Activated CD4-positive, alpha-beta memory T cell treated with anti-CD3 and anti-CD28 coated beads, Interleukin-2, amount 10 ng/mL, durations not matched to agents 7 days and 5 days (primary cell): ENCODE measurements around the gene ITPR1. TPM values are rescaled to one million over a fixed set of nuclear protein-coding genes. Genes with fewer than 3 reads are reported as not detected.

ENCODE experiments used
- CTCF ChIA-PET: fragments of 350-600 bp; sonication (Branson Sonifier 250); formaldehyde crosslinking; loops from one replicate; lab custom pipeline; 2021; ENCODE audit warnings: antibody characterized with exemption, inconsistent platforms; lab: Charles Lee
- POLR2A ChIA-PET: fragments of 350-600 bp; sonication (Branson Sonifier 250); formaldehyde crosslinking; loops from one replicate; lab custom pipeline; 2021; ENCODE audit warnings: antibody characterized with exemption; lab: Charles Lee
- DNase-seq: peaks from one replicate; pipeline ENCODE4 v3.0.0-alpha.2; 2020
- H3K27ac Mint-ChIP-seq: one replicate; pipeline ENCODE4 v1.8.0; 2021; ENCODE audit warnings: mild to moderate bottlenecking, mixed read lengths
- H3K27me3 Mint-ChIP-seq: one replicate; pipeline ENCODE4 v1.8.0; 2021; ENCODE audit warnings: mixed read lengths
- H3K36me3 Mint-ChIP-seq: one replicate; pipeline ENCODE4 v1.8.0; 2021; ENCODE audit warnings: low read depth, mixed read lengths
- H3K4me1 Mint-ChIP-seq: one replicate; pipeline ENCODE4 v1.8.0; 2021; ENCODE audit warnings: mixed read lengths
- H3K4me3 Mint-ChIP-seq: one replicate; pipeline ENCODE4 v1.8.0; 2021; ENCODE audit warnings: mild to moderate bottlenecking, mixed read lengths
- H3K9me3 Mint-ChIP-seq: one replicate; pipeline ENCODE4 v1.8.0; 2021; ENCODE audit warnings: mixed read lengths
- total RNA-seq, 2 experiments: library from RNA; stranded (reverse); gene quantifications; one replicate each; pipeline ENCODE4 v1.2.3, GENCODE V29; 2021

Gene ITPR1
- total RNA-seq, 2 experiments from 2014 or later: 59.6 to 64.3 TPM

DNA sequence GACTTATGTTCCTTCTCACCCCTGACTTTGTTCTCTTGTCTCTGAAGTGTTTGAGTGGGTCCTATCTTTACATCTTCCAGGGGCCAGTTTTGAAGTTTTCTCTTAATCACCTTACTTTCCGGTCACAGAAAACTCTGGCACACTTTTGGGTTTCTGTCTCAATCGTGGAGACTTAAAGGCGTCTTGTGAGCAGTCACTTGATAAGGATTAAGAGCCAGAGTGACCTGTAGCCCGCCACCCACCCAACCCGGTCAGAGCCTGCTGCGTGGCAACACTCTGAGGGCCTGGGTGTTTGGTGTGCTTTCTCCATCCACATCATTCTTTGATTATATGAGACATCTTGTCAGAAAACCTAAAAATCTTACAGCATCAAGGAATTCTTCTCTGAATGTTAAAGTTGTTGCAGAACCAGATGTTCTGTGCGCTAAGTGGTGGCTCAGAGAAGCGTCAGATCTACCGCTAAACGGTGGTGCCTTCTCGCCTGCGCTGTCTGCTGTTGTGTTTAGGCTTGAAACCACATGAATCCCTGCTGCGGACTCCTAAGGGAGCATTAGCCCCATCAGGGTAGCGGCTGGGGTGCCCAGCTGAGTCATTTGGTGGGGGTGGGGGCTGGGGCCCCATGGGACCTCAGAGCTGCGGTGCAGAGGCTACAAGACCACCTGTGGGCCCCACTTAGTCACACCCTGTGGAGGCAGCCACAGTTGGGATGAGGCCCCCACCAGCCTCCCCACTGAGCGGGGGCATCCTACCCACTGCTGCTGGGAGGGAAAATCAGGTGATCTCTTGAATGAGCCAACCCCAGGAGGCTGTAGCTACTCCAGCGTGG is 327.4 kb downstream of the ITPR1 start:
- DNase-seq: no peak
- H3K9me3 Mint-ChIP-seq: peaks cover 7% of the 10 kb centered on the region
- H3K4me3 Mint-ChIP-seq: no peak overlapping the region
- CTCF ChIA-PET: interaction anchor here (1.9 to 2.3 kb wide), 2 partner anchors 160 to 163 kb away, joined by 13 read pairs; no protein-coding TSS in a partner anchor
- H3K27ac Mint-ChIP-seq: peak overlapping the region; percentile 17
- H3K27me3 Mint-ChIP-seq: no peaks in the 10 kb centered on the region
- peaks cover 57% of the 10 kb centered on the region for H3K4me1 Mint-ChIP-seq
- H3K36me3 Mint-ChIP-seq: peaks cover 83% of the 10 kb centered on the region
- POLR2A ChIA-PET: interaction anchor here (0.7 to 3.3 kb wide), 11 partner anchors 10 to 158 kb away, joined by 3 to 79 read pairs (median 15); partner anchors contain the start of gene BHLHE40

DNA sequence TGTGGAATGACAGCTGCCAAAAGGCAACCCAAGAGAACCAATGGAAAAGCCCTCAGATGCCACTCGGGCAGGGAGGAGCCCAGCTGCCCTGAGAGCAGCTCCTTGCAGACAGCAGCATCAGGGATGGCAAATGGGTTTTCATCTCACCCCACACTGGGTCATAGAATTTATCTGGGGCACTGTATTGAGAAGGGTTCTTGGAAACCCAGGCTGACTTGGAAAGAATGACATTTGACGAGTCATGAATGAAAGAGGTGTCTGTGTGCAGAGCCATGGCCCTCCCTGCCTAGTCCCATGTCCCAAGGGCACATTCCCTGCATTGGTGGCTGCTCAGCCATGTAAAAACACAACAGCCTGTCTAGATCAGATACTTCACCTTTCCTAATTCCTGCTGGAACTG is 328.2 kb downstream of the ITPR1 start:
- peaks cover 7% of the 10 kb centered on the region for H3K9me3 Mint-ChIP-seq
- ChIA-PET CTCF (interaction anchor here (0.8 to 2.3 kb wide), 17 partner anchors 9 to 206 kb away, joined by 3 to 13 read pairs (median 6); partner anchors contain the start of gene BHLHE40), POLR2A (interaction anchor here (0.7 to 3.3 kb wide), 25 partner anchors 9 to 328 kb away, joined by 3 to 79 read pairs (median 5); partner anchors contain the start of genes BHLHE40 and ITPR1)
- no peak overlapping the region for H3K4me3 Mint-ChIP-seq
- H3K27me3 Mint-ChIP-seq: no peaks in the 10 kb centered on the region
- DNase-seq: no peak
- peak overlapping the region; percentile 88 for H3K27ac Mint-ChIP-seq
- peaks cover 65% of the 10 kb centered on the region for H3K4me1 Mint-ChIP-seq
- H3K36me3 Mint-ChIP-seq: peaks cover 84% of the 10 kb centered on the region

DNA sequence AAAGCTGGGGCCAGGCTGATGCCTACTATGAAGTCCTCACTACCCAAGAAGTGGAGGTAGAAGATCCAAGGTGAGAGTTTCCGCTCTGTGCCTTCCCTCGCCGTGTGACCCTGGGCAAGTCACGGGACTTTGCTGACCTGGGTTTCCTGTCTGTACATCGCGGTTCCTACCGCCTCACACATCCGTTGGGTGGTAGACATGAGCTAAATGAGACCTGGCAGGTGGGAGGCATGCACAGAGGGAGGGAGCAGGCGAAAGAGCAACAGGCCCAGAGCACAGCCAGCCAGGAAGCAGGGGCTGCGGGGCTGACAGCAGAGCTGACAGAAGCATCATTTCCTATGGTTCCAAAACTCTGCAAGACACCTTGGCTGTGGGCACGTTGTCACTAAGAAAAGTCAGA is 328.8 kb downstream of the ITPR1 start:
- peaks cover 6% of the 10 kb centered on the region for H3K9me3 Mint-ChIP-seq
- CTCF ChIA-PET: interaction anchor here (0.7 to 2.3 kb wide), 22 partner anchors 8 to 236 kb away, joined by 3 to 13 read pairs (median 5); partner anchors contain the start of gene BHLHE40
- peak overlapping the region; percentile 88 for H3K27ac Mint-ChIP-seq
- DNase-seq: peak; percentile 91
- H3K36me3 Mint-ChIP-seq: peaks cover 84% of the 10 kb centered on the region
- POLR2A ChIA-PET: interaction anchor here (0.6 to 3.3 kb wide), 27 partner anchors 9 to 329 kb away, joined by 3 to 79 read pairs (median 5); partner anchors contain the start of genes BHLHE40 and ITPR1
- H3K4me3 Mint-ChIP-seq: peak overlapping the region; percentile 35
- no peaks in the 10 kb centered on the region for H3K27me3 Mint-ChIP-seq
- peaks cover 72% of the 10 kb centered on the region for H3K4me1 Mint-ChIP-seq

DNA sequence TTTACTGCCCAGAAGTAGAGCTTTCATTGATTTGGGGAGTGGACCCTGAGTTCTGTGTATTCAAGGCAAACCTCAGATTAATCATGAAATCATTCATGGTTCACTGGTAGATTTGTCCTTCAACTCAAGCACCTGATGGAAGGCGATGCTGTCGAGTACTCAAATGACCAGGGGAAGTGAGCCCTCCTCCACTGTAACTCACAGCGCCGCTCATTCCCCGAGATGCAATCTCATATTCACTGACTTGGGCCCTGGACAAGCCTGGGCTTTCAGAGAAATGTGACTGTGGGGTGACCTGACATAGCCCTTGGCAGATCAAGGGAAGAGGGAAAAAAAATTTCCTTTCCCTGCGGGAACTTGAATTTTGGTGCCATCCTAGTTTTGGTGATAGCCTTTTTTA is 329.4 kb downstream of the ITPR1 start:
- ChIA-PET POLR2A (interaction anchor here (0.6 to 3.3 kb wide), 24 partner anchors 8 to 329 kb away, joined by 3 to 79 read pairs (median 5); partner anchors contain the start of genes BHLHE40 and ITPR1), CTCF (interaction anchor here (0.7 to 2.3 kb wide), 19 partner anchors 8 to 235 kb away, joined by 3 to 13 read pairs (median 6); no protein-coding TSS in a partner anchor)
- peak overlapping the region; percentile 88 for H3K27ac Mint-ChIP-seq
- peak overlapping the region; percentile 35 for H3K4me3 Mint-ChIP-seq
- peaks cover 2% of the 10 kb centered on the region for H3K9me3 Mint-ChIP-seq
- no peak for DNase-seq
- peaks cover 78% of the 10 kb centered on the region for H3K4me1 Mint-ChIP-seq
- H3K27me3 Mint-ChIP-seq: no peaks in the 10 kb centered on the region
- H3K36me3 Mint-ChIP-seq: peaks cover 84% of the 10 kb centered on the region

DNA sequence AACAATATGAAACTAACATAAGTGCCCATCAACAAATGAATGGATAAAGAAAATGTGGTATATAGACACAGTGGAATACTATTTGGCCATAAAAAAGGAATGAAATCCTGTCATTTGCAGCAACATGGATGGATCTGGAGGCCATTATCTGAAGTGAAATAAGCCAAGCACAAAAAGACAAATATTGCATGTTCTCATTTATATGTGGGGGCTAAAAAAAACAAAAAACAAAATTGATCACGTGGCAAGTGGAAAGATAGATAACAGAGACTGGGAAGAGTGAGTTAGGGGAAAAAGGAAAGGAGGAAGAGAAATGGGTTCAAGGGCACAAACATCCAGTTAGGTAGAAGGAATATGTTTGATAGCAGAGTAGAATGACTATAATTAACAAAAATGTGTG is 330.2 kb downstream of the ITPR1 start:
- Mint-ChIP-seq H3K36me3 (peaks cover 83% of the 10 kb centered on the region), H3K27me3 (no peaks in the 10 kb centered on the region), H3K4me3 (peak overlapping the region; percentile 15), H3K9me3 (peaks cover 2% of the 10 kb centered on the region), H3K4me1 (peaks cover 86% of the 10 kb centered on the region), H3K27ac (peak overlapping the region; percentile 88)
- POLR2A ChIA-PET: interaction anchor here (1.7 to 22.2 kb wide), 8 partner anchors 12 to 162 kb away, joined by 4 to 822 read pairs (median 26); partner anchors contain the start of gene BHLHE40
- CTCF ChIA-PET: interaction anchor here (2.3 to 3.6 kb wide), 2 partner anchors 103 to 156 kb away, joined by 7 to 21 read pairs; partner anchors contain the start of gene BHLHE40
- DNase-seq: no peak

DNA sequence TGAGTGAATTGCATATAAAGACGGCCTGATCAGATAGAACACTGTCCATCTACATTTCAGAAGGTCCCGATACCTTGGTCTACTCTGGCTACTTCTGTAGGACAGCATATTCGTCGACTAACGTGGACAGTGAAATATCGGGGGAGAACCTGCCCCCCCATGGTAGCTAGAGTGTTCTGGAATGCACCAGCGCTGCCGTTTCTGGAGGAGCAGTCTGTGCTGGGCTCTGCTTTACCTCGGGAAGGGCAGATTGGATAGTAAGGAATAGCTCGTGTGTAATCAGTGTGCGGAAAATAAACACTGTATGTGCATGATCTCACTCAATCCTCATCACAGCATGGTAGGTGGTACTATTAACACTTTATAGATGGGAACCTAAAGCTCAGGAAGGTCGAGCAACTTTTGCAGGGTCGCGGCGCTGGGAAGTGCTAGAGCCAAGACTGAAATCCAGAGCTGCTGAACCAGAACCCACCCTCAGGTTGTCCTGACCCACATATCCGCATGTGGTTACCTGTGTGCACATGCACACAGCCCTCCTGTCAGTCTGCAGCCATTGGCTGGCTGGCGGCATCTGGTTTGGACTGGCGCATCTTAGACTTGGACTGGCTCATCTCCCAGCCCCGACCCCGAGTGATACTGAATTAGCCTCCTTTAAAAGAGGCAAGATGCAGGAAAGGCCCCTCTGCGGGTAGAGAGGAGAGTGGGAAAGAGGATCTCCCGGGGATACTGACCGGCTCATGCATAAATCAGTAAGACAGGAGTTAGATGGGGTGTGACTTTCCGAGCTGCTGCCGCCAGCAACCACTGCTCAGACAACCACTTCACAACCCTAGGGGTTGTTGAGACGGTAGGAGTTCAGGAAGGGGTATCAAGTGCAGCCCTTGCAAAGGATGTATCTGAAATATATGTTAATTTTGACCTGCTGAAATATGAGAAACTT is 331.1 kb downstream of the ITPR1 start:
- Mint-ChIP-seq H3K9me3 (peaks cover 2% of the 10 kb centered on the region), H3K27me3 (no peaks in the 10 kb centered on the region), H3K4me1 (peaks cover 94% of the 10 kb centered on the region), H3K4me3 (peak overlapping the region; percentile 83), H3K36me3 (peaks cover 83% of the 10 kb centered on the region), H3K27ac (peak overlapping the region; percentile 93)
- DNase-seq: no peak
- ChIA-PET CTCF (interaction anchor here (1.2 to 3.6 kb wide), 6 partner anchors 11 to 155 kb away, joined by 4 to 25 read pairs (median 6); partner anchors contain the start of gene BHLHE40), POLR2A (interaction anchor here (0.7 to 22.2 kb wide), 16 partner anchors 14 to 373 kb away, joined by 3 to 822 read pairs (median 4); partner anchors contain the start of gene BHLHE40)

DNA sequence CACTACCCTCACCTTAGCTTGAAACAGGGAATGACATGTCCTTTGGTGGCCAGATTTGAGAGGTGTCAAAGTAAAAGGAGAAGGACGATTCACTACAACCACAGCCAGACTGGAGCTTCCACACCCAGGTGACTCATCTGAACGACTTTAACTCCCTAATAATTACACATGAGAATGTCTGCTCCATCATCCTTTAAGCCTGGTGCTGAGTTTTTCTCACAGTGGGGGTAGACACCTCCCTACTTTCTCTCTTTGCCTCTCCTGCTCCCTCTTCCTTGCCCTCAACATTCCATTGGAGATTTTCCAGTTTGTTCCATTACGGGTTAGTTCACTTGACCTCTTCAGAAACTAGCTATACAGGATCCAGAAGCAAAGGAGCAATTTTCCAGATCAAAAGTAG is 331.8 kb downstream of the ITPR1 start:
- Mint-ChIP-seq H3K27me3 (no peaks in the 10 kb centered on the region), H3K36me3 (peaks cover 81% of the 10 kb centered on the region), H3K4me3 (peak overlapping the region; percentile 83), H3K27ac (peak overlapping the region; percentile 93), H3K9me3 (peaks cover 2% of the 10 kb centered on the region), H3K4me1 (peaks cover 95% of the 10 kb centered on the region)
- DNase-seq: no peak
- ChIA-PET POLR2A (interaction anchor here (0.6 to 22.2 kb wide), 22 partner anchors 10 to 372 kb away, joined by 3 to 822 read pairs (median 4); partner anchors contain the start of gene BHLHE40), CTCF (interaction anchor here (1.2 to 3.6 kb wide), 8 partner anchors 10 to 155 kb away, joined by 4 to 25 read pairs (median 5); partner anchors contain the start of gene BHLHE40)

DNA sequence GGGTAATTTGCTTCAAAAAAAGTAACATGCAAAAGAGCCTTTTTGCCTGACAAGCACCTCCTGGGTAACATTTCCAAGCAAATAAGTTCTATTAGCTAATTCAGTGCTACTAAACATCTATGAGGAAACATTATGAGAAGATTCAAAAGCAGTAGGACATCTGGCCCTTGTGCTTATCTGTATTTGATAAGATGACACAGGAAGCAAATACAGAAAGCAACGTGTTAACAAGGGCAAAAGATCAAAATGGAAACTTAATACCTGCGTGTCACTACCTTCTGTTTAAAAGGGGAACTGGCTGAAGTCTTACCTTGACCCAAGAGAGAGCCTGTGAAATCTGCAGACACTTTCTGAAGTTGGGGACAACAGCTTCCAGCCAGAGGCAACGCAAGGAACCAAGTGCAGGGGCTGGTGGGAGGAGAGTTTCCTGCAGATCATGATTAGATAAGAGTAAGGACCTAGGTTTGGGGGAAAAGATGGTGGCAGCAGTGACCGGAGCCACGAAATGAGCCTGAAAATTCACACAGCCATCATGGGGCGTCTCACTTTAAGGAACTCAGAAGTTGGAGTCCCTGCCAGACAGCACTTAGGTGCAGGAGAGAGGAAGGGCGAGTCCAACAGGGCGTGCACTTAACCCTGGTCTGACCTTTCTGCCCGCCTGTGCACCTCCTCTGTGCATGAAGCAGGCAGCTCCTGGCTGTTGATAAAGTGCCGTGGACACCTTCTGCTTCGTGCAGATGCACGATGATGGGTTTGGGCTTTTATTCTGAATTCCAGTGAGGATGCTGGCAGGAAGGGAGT is 332.5 kb downstream of the ITPR1 start:
- Mint-ChIP-seq H3K4me3 (peak overlapping the region; percentile 83), H3K27ac (peak overlapping the region; percentile 93), H3K9me3 (peaks cover 2% of the 10 kb centered on the region), H3K36me3 (peaks cover 81% of the 10 kb centered on the region), H3K4me1 (peaks cover 94% of the 10 kb centered on the region), H3K27me3 (no peaks in the 10 kb centered on the region)
- CTCF ChIA-PET: interaction anchor here (1.0 to 3.6 kb wide), 10 partner anchors 10 to 371 kb away, joined by 3 to 25 read pairs (median 5); partner anchors contain the start of gene BHLHE40
- POLR2A ChIA-PET: interaction anchor here (0.6 to 22.2 kb wide), 23 partner anchors 11 to 362 kb away, joined by 3 to 822 read pairs (median 4); partner anchors contain the start of gene BHLHE40
- DNase-seq: peak; percentile 75

DNA sequence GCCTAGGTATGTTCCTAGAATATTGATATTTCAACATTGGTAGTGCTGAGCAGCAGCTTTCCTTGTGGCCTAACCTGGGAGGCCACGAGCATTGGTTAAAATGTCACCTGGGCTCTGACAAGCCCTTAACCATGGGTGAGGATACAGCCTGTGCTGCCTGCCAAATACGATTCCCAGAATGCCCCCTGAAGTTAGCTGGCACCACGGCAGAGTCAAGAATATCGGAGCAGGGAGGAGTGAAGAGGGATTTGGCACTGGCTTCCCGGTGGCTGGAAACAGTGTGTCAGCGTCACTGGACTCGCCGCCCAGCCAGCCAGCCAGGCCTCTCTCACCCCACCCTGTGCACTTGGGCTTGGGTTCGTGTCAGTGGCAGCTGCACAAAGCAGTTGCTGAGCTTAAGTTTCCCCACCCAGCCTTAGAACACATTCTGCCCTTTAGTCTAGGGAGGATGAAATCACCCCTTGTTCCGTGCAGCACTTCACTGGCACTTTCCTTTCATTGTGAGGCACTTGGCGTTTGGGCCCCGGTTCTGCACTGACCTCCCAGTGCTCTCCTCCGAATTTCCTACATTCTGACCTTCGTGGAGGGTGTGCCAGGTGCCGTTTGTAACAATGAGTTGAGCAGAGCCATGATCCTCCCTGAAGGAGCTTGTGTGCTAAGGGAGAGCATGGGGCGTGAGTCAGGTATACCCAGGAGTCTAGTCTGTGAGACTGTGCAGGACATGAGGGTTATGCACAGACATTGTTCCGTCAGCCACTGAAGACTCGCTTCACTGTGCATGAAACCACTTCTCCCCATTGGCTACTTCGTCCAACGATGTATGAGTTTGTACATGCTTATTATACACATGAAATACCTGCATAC is 333.3 kb downstream of the ITPR1 start:
- peaks cover 94% of the 10 kb centered on the region for H3K4me1 Mint-ChIP-seq
- no peaks in the 10 kb centered on the region for H3K27me3 Mint-ChIP-seq
- POLR2A ChIA-PET: interaction anchor here (0.9 to 22.2 kb wide), 14 partner anchors 12 to 193 kb away, joined by 3 to 822 read pairs (median 5); partner anchors contain the start of gene BHLHE40
- H3K27ac Mint-ChIP-seq: peak overlapping the region; percentile 93
- peak overlapping the region; percentile 83 for H3K4me3 Mint-ChIP-seq
- peaks cover 88% of the 10 kb centered on the region for H3K36me3 Mint-ChIP-seq
- DNase-seq: no peak
- CTCF ChIA-PET: interaction anchor here (1.0 to 3.6 kb wide), 6 partner anchors 9 to 370 kb away, joined by 3 to 25 read pairs (median 6); partner anchors contain the start of gene BHLHE40
- peaks cover 2% of the 10 kb centered on the region for H3K9me3 Mint-ChIP-seq

DNA sequence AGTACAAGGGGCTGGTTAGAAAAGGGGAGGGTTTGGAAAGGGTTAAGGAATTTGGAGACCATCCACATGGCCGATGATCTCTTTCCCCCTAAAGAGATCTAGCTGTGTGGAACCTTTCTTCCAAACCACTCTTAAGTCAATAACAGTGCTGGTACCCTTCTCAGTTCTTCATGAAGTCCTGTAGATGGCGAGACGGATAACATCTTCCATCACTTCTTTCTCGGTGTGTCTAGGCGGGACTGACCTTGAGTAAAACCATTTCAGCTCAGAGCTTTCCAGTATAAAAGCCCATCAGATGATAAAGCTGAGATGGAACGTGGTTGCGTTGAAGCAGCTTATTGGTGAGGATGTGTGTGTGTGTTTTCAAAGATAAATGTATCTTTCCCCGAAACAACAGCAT is 334.6 kb downstream of the ITPR1 start:
- ChIA-PET POLR2A (interaction anchor here (0.7 to 22.2 kb wide), 4 partner anchors 16 to 199 kb away, joined by 3 to 822 read pairs (median 229); partner anchors contain the start of gene BHLHE40), CTCF (interaction anchor here (0.7 to 9.5 kb wide), 5 partner anchors 12 to 199 kb away, joined by 3 to 106 read pairs (median 3); partner anchors contain the start of gene BHLHE40)
- Mint-ChIP-seq H3K27me3 (no peaks in the 10 kb centered on the region), H3K4me3 (no peak overlapping the region), H3K36me3 (peaks cover 83% of the 10 kb centered on the region), H3K27ac (peak overlapping the region; percentile 99), H3K4me1 (peaks cover 92% of the 10 kb centered on the region), H3K9me3 (peaks cover 2% of the 10 kb centered on the region)
- DNase-seq: no peak
